H1 (cell line): ENCODE data around the gene TPP1.

ENCODE experiments used
- CHD2 ChIP-seq: IDR thresholded peaks from 2 replicates; pipeline ENCODE4 v1.6.1; 2012; ENCODE audit warnings: low read length, improper control_type of control experiment
- HDAC6 ChIP-seq: IDR thresholded peaks from one replicate; pipeline ENCODE4 v1.7.1; 2012; ENCODE audit warnings: low read depth, mild to moderate bottlenecking, inconsistent platforms, low read length, moderate library complexity
- POLR2AphosphoS5 ChIP-seq: IDR thresholded peaks from 2 replicates; pipeline ENCODE4 v1.6.1; 2011; ENCODE audit warnings: low read depth, low read length
- RAD21 ChIP-seq, 2 experiments: IDR thresholded peaks in 1 of 2; conservative IDR thresholded peaks in 1 of 2; 2 replicates each; pipeline ENCODE4 v1.6.1; 2011; ENCODE audit warnings: low read depth in 2 of 2, low read length in 2 of 2, improper control_type of control experiment in 1 of 2, inconsistent platforms in 1 of 2, mild to moderate bottlenecking in 1 of 2, moderate library complexity in 1 of 2
- RXRA ChIP-seq: IDR thresholded peaks from 2 replicates; pipeline ENCODE4 v1.6.1; 2011; ENCODE audit warnings: low read depth, mild to moderate bottlenecking, low read length, moderate library complexity; ENCODE audit not compliant: insufficient read depth
- TF ChIP-seq, protein P1 (sequence below), 3 experiments: IDR thresholded peaks; 1 replicate in 2 of 3; 2 replicates in 1 of 3; pipeline versions ENCODE4 v1.5.1 to v1.6.1; 2011; ENCODE audit warnings: low read length in 3 of 3, mild to moderate bottlenecking in 3 of 3, inconsistent platforms in 2 of 3, low read depth in 1 of 3, moderate library complexity in 1 of 3; ENCODE audit not compliant: insufficient read depth in 1 of 3; ENCODE audit errors: control extremely low read depth in 1 of 3

DNA sequence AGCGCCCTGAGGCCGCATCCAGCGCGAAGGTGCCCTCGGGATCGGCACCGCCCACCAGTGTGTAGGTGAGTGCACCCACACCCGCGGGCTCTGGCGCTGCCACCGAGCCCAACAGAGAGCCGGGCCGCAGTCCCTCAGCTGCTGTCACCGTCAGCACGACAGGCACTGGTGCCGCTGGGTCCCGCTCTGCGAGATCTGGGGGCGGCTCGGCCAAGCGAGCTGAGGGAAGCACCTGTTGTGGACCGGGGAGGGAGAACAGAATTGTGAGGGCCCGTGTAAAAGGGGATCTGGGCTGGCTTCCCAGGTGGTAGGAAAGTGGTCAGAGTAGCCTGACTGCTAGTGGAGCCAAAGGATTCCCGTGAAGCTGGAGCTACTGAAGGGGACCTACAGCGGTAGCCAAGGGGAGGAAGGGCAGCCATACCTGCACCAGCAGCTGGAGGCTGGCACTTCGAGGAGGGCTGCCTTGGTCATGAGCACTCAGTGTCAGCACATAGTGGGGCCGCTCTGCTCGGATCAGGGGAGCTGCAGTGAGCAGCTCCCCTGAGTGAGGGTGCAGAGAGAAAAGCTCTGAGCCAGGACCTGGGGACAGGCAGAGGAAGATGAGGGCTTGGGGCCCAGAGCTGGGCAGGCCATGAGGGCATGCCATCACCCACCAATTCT lies 11.5 kb upstream of the TPP1 start:
- TF ChIP-seq RAD21 (IDR thresholded peaks at IDR 0.05 in 1 of 2, conservative IDR thresholded peaks at IDR 0.05 in 1 of 2; ENCODE audit: low read depth in 2 of 2, low read length in 2 of 2) (no peak), CHD2 (no peak), HDAC6 (no peak), RXRA (no peak), POLR2AphosphoS5 (no peak)
- TF ChIP-seq, protein P1, sequence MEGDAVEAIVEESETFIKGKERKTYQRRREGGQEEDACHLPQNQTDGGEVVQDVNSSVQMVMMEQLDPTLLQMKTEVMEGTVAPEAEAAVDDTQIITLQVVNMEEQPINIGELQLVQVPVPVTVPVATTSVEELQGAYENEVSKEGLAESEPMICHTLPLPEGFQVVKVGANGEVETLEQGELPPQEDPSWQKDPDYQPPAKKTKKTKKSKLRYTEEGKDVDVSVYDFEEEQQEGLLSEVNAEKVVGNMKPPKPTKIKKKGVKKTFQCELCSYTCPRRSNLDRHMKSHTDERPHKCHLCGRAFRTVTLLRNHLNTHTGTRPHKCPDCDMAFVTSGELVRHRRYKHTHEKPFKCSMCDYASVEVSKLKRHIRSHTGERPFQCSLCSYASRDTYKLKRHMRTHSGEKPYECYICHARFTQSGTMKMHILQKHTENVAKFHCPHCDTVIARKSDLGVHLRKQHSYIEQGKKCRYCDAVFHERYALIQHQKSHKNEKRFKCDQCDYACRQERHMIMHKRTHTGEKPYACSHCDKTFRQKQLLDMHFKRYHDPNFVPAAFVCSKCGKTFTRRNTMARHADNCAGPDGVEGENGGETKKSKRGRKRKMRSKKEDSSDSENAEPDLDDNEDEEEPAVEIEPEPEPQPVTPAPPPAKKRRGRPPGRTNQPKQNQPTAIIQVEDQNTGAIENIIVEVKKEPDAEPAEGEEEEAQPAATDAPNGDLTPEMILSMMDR (IDR thresholded peaks at IDR 0.05; ENCODE audit: control extremely low read depth in 1 of 3, insufficient read depth in 1 of 3, low read depth in 1 of 3, low read length in 3 of 3): no peak
